Body of pancreas (tissue), 4 donors: Measurements from ENCODE around the gene VPS50.

ENCODE experiments used
- CTCF ChIP-seq, 7 experiments: fragments of 450-650 bp in 4 of 7; fragments of 200-600 bp in 3 of 7; sonication (generic) in 3 of 7; IDR thresholded peaks; one replicate each; pipeline ENCODE4 v1.5.1; 2016 to 2019; ENCODE audit warnings: antibody characterized with exemption in 7 of 7
- POLR2A ChIP-seq, 3 donors: fragments of 450-650 bp; IDR thresholded peaks; one replicate each; pipeline ENCODE4 v1.6.1; 2016; ENCODE audit warnings: antibody characterized with exemption in 3 of 3, mild to moderate bottlenecking in 2 of 3

- TF ChIP-seq CTCF (IDR thresholded peaks at IDR 0.05) (no peak), POLR2A (IDR thresholded peaks at IDR 0.05) (no peak)
Observed at GRCh38 chr7:93402944-93403343, 170.8 kb downstream of the VPS50 start.
